Smooth muscle cell (in vitro differentiated cells): ENCODE measurements around the gene SPIB. TPM values are rescaled to one million over a fixed set of nuclear protein-coding genes. Genes with fewer than 3 reads are reported as not detected.

ENCODE experiments used
- DNase-seq: peaks from one replicate; lab custom pipeline; 2025; ENCODE audit not compliant: unreplicated experiment; lab: John Stamatoyannopoulos, UW
- H2AFZ ChIP-seq: fragments of 200-600 bp; sonication (generic); 2 replicates; pipeline ENCODE4 v1.6.0; 2016; ENCODE audit warnings: antibody characterized with exemption, low read depth, mild to moderate bottlenecking
- H3F3A ChIP-seq: fragments of 200-600 bp; sonication (generic); 2 replicates; pipeline ENCODE4 v1.6.0; 2017; ENCODE audit warnings: antibody characterized with exemption, low read depth
- H3K27ac ChIP-seq: fragments of 200-600 bp; sonication (generic); 2 replicates; pipeline ENCODE4 v1.5.1; 2016; ENCODE audit warnings: low read depth, mild to moderate bottlenecking
- H3K27me3 ChIP-seq: fragments of 200-600 bp; sonication (generic); 2 replicates; pipeline ENCODE4 v1.6.1; 2016; ENCODE audit warnings: low read depth, mild to moderate bottlenecking
- H3K36me3 ChIP-seq: fragments of 200-600 bp; sonication (generic); 2 replicates; pipeline ENCODE4 v1.5.1; 2016; ENCODE audit warnings: low read depth
- H3K4me1 ChIP-seq: fragments of 200-600 bp; sonication (generic); 2 replicates; pipeline ENCODE4 v1.5.1; 2016; ENCODE audit warnings: low read depth
- H3K4me2 ChIP-seq: fragments of 200-600 bp; sonication (generic); 2 replicates; pipeline ENCODE4 v1.6.0; 2016; ENCODE audit warnings: mild to moderate bottlenecking
- H3K4me3 ChIP-seq: fragments of 200-600 bp; sonication (generic); 2 replicates; pipeline ENCODE4 v1.5.1; 2016; ENCODE audit warnings: mild to moderate bottlenecking
- H3K79me2 ChIP-seq: fragments of 200-600 bp; sonication (generic); 2 replicates; pipeline ENCODE4 v1.6.0; 2016; ENCODE audit warnings: low read depth, mild to moderate bottlenecking
- H3K9ac ChIP-seq: fragments of 200-600 bp; sonication (generic); 2 replicates; pipeline ENCODE4 v1.6.0; 2016; ENCODE audit warnings: low read depth
- H3K9me3 ChIP-seq: fragments of 200-600 bp; sonication (generic); replicated peaks from 2 replicates; pipeline ENCODE4 v1.5.1; 2016; ENCODE audit warnings: low read depth
- H4K20me1 ChIP-seq: fragments of 200-600 bp; sonication (generic); 2 replicates; pipeline ENCODE4 v1.6.0; 2016; ENCODE audit warnings: low read depth
- WGBS: methylation state at CpG from one replicate; pipeline ENCODE4 v1.1.7; 2016; ENCODE audit warnings: low lambda C conversion rate; 5-methylcytosine and 5-hydroxymethylcytosine counted together
- polyA plus RNA-seq: library from polyadenylated mRNA; unstranded; fragments of >200 nt; fragmentation: Nextera tagmentation; extraction: Ambion mirVana; gene quantifications from 2 replicates; pipeline ENCODE4 v1.2.1, GENCODE V29; 2016
- total RNA-seq: library from RNA; depleted of rRNA; stranded (reverse); fragments of >200 nt; gene quantifications from 2 replicates; pipeline ENCODE4 v1.2.3, GENCODE V29; 2014
- TF ChIP-seq, protein P1 (sequence below): fragments of 200-600 bp; sonication (generic); IDR thresholded peaks from 2 replicates; pipeline ENCODE4 v1.5.1; 2017; ENCODE audit warnings: borderline replicate concordance, mild to moderate bottlenecking, antibody characterized with exemption; ENCODE audit not compliant: insufficient read depth, poor library complexity, severe bottlenecking

Gene SPIB
- total and polyA plus RNA-seq, 2 experiments from 2014 or later, result not detected

DNA sequence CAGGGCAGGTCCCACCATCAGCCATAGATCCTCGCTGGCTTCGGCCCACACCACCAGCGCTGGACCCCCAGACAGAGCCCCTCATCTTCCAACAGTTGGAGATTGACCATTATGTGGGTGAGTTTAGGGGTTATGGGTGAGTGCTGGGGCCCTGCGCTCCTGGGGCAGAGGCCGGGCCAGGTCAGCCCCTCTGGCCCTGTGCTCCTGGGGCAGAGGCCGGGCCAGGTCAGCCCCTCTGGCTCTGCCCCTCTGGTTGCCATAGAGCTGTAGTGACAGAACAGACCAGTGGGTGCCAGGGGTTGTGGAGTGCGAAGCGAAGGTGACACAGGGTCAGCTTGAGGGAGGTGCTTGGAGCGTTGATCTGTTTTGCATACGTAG lies 19.4 kb upstream of the SPIB start:
- no peaks in the 10 kb centered on the region for H4K20me1 ChIP-seq
- H3K79me2 ChIP-seq, result peaks cover 3% of the 10 kb centered on the region
- H2AFZ ChIP-seq, result no peak overlapping the region
- H3K9ac ChIP-seq, result no peak overlapping the region
- H3K4me3 ChIP-seq, result no peak overlapping the region
- TF ChIP-seq, protein P1, sequence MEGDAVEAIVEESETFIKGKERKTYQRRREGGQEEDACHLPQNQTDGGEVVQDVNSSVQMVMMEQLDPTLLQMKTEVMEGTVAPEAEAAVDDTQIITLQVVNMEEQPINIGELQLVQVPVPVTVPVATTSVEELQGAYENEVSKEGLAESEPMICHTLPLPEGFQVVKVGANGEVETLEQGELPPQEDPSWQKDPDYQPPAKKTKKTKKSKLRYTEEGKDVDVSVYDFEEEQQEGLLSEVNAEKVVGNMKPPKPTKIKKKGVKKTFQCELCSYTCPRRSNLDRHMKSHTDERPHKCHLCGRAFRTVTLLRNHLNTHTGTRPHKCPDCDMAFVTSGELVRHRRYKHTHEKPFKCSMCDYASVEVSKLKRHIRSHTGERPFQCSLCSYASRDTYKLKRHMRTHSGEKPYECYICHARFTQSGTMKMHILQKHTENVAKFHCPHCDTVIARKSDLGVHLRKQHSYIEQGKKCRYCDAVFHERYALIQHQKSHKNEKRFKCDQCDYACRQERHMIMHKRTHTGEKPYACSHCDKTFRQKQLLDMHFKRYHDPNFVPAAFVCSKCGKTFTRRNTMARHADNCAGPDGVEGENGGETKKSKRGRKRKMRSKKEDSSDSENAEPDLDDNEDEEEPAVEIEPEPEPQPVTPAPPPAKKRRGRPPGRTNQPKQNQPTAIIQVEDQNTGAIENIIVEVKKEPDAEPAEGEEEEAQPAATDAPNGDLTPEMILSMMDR, result no peak
- H3K27me3 ChIP-seq, result no peaks in the 10 kb centered on the region
- no peaks in the 10 kb centered on the region for H3F3A ChIP-seq
- WGBS, result 96% methylated on average over 10 of the region's 10 CpGs
- DNase-seq, result no peak
- H3K4me1 ChIP-seq, result no peaks in the 10 kb centered on the region
- no peaks in the 10 kb centered on the region for H3K36me3 ChIP-seq
- no peak overlapping the region for H3K27ac ChIP-seq
- H3K9me3 ChIP-seq, result no peaks in the 10 kb centered on the region
- H3K4me2 ChIP-seq, result no peak overlapping the region

DNA sequence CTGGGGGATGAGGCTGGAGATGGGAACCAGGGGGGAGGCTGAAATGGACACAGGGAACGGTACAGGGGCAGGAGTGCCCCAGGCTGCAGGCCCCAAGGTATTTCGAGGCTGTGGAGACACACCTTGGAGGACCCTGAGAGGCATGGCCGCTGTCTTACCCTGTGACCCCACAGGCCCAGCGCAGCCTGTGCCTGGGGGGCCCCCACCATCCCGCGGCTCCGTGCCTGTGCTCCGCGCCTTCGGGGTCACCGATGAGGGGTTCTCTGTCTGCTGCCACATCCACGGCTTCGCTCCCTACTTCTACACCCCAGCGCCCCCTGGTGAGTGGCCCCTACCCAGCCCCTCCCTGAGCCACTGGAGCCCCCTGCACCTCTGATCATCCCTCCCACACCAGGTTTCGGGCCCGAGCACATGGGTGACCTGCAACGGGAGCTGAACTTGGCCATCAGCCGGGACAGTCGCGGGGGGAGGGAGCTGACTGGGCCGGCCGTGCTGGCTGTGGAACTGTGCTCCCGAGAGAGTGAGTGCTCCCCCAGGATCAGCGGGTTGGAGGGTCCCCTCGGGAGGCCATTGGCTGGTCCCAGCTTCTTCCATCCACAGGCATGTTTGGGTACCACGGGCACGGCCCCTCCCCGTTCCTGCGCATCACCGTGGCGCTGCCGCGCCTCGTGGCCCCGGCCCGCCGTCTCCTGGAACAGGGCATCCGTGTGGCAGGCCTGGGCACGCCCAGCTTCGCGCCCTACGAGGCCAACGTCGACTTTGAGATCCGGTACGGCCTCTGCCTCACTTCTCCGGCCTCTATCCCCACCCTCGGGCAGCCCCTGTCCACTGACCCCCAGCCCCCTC lies 16.9 kb upstream of the SPIB start:
- WGBS, result 96% methylated on average over 43 of the region's 48 CpGs
- no peaks in the 10 kb centered on the region for H3K4me1 ChIP-seq

DNA sequence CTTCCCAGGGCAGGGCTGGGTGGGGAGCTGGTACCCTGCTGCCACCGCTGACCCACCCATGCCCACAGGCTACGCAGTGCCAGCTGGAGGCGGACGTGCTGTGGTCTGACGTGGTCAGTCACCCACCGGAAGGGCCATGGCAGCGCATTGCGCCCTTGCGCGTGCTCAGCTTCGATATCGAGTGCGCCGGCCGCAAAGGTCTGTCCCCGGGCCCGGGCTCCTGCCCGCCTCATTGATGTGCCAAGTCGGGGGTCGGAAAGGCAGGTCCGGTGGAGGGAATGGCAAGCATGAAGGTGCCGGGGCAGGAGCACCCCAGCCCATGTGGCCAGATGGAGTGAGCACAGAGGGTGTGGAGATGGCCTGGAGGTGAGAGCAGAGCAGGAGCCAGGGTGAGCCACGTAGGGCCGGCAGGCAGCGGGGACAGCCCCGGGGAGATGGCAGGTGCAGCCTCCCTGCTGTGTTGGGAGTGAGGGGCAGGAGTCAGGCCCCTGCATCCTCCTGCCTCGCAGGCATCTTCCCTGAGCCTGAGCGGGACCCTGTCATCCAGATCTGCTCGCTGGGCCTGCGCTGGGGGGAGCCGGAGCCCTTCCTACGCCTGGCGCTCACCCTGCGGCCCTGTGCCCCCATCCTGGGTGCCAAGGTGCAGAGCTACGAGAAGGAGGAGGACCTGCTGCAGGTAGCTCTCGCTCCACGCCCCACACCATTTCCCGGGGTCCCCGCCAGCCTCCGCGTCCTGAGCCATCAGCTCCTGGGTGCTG lies 16.0 kb upstream of the SPIB start:
- Histone ChIP-seq H3K9ac (no peak overlapping the region), H3K4me2 (no peak overlapping the region), H3K79me2 (no peaks in the 10 kb centered on the region), H4K20me1 (no peaks in the 10 kb centered on the region), H3K9me3 (no peaks in the 10 kb centered on the region), H3K27ac (no peak overlapping the region), H3K27me3 (no peaks in the 10 kb centered on the region), H3F3A (no peaks in the 10 kb centered on the region), H3K4me3 (no peak overlapping the region), H3K36me3 (no peaks in the 10 kb centered on the region), H3K4me1 (no peaks in the 10 kb centered on the region), H2AFZ (no peak overlapping the region)
- 98% methylated on average over 40 of the region's 41 CpGs for WGBS
- TF ChIP-seq, protein P1, result no peak
- no peak for DNase-seq

More for the DNA sequence above, 16.9 kb upstream of the SPIB start:
- Histone ChIP-seq H3K27me3 (no peaks in the 10 kb centered on the region), H3K36me3 (no peaks in the 10 kb centered on the region), H3K4me3 (no peak overlapping the region), H3K4me2 (no peak overlapping the region), H3F3A (no peaks in the 10 kb centered on the region), H3K27ac (no peak overlapping the region), H3K9ac (no peak overlapping the region), H2AFZ (no peak overlapping the region), H3K79me2 (no peaks in the 10 kb centered on the region), H4K20me1 (no peaks in the 10 kb centered on the region), H3K9me3 (no peaks in the 10 kb centered on the region)
- TF ChIP-seq, protein P1, result no peak
- DNase-seq, result no peak
